ENCODE data around the gene GTF3C5. TPM values are rescaled to one million over a fixed set of nuclear protein-coding genes. Genes with fewer than 3 reads are reported as not detected.
A peak's percentile ranks its signal among the peaks of the same experiment; 100 is the strongest.

Gene GTF3C5
- total and polyA plus RNA-seq, 7 experiments from 2014 or later = 39.9 to 77.9 (median 48.8) TPM

- ATAC-seq = no peak
- Histone ChIP-seq H3K27ac (ENCODE audit: low read depth, low read length) (no peak overlapping the region), H3K4me3 (ENCODE audit: low read length) (no peak overlapping the region), H3K27me3 (ENCODE audit: control insufficient read depth in 2 of 2, insufficient read depth in 2 of 2, low read length in 2 of 2) (no peaks in the 10 kb centered on the region), H3K4me1 (ENCODE audit: control insufficient read depth in 2 of 2, insufficient read depth in 2 of 2, low read length in 2 of 2) (no peaks in the 10 kb centered on the region), H3K9me3 (ENCODE audit: control insufficient read depth in 2 of 3, low read length in 3 of 3) (no peaks in the 10 kb centered on the region), H3K36me3 (ENCODE audit: control insufficient read depth in 2 of 3, insufficient read depth in 3 of 3, low read length in 3 of 3) (peaks cover 16 to 30% (median 21%) of the 10 kb centered on the region in 3 experiments)
- ChIA-PET POLR2A (no interaction called here), CTCF (interaction anchor here (0.6 kb wide), 1 partner anchor 85 kb away, joined by 3 read pairs; no protein-coding TSS in a partner anchor)
- Mint-ChIP-seq H3K4me3 (no peak overlapping the region), H3K9me3 (peaks cover 6 to 17% (median 11%) of the 10 kb centered on the region in 11 donors), H3K27ac (peak overlapping the region in 1 of 9 donors; percentile 46), H3K36me3 (peaks cover 0 to 45% (median 32%) of the 10 kb centered on the region in 5 donors), H3K27me3 (no peaks in the 10 kb centered on the region), H3K4me1 (peaks cover 0 to 4% (median 0%) of the 10 kb centered on the region in 7 donors)
- intact Hi-C loops (cut with micrococcal nuclease) = no loop called here
- DNase-seq = no peak
Measured at GRCh38 chr9:133094842-133095393, 64.1 kb downstream of the GTF3C5 start.

- Histone ChIP-seq H3K4me1 (ENCODE audit: control insufficient read depth in 2 of 2, insufficient read depth in 2 of 2, low read length in 2 of 2) (no peaks in the 10 kb centered on the region), H3K4me3 (ENCODE audit: low read length) (no peak overlapping the region), H3K9me3 (ENCODE audit: control insufficient read depth in 2 of 3, low read length in 3 of 3) (no peaks in the 10 kb centered on the region), H3K27ac (ENCODE audit: low read depth, low read length) (no peak overlapping the region), H3K36me3 (ENCODE audit: control insufficient read depth in 2 of 3, insufficient read depth in 3 of 3, low read length in 3 of 3) (peaks cover 35 to 63% (median 39%) of the 10 kb centered on the region in 3 experiments), H3K27me3 (ENCODE audit: control insufficient read depth in 2 of 2, insufficient read depth in 2 of 2, low read length in 2 of 2) (no peaks in the 10 kb centered on the region)
- Mint-ChIP-seq H3K27ac (no peak overlapping the region), H3K36me3 (peaks cover 8 to 61% (median 40%) of the 10 kb centered on the region in 5 donors), H3K27me3 (no peaks in the 10 kb centered on the region), H3K9me3 (peaks cover 6 to 17% (median 10%) of the 10 kb centered on the region in 11 donors), H3K4me3 (no peak overlapping the region), H3K4me1 (peaks cover 0 to 4% (median 0%) of the 10 kb centered on the region in 7 donors)
- ChIA-PET POLR2A (interaction anchor here (0.7 kb wide), 1 partner anchor 12 kb away, joined by 3 read pairs; no protein-coding TSS in a partner anchor), CTCF (interaction anchor here (2.1 kb wide), 1 partner anchor 46 kb away, joined by 5 read pairs; no protein-coding TSS in a partner anchor)
- no peak for DNase-seq
- intact Hi-C loops (cut with micrococcal nuclease) = no loop called here
- ATAC-seq = no peak
Measured at GRCh38 chr9:133098104-133098754, 67.4 kb downstream of the GTF3C5 start.

- H3K27ac ChIP-seq (ENCODE audit: low read depth, low read length) = no peak overlapping the region
- Mint-ChIP-seq H3K27me3 (no peaks in the 10 kb centered on the region), H3K4me3 (no peak overlapping the region), H3K27ac (no peak overlapping the region), H3K9me3 (peaks cover 6 to 17% (median 10%) of the 10 kb centered on the region in 11 donors), H3K4me1 (peaks cover 0 to 4% (median 0%) of the 10 kb centered on the region in 7 donors), H3K36me3 (peaks cover 9 to 60% (median 40%) of the 10 kb centered on the region in 5 donors)
- ChIA-PET CTCF (interaction anchor here (2.1 kb wide), 1 partner anchor 45 kb away, joined by 5 read pairs; no protein-coding TSS in a partner anchor), POLR2A (interaction anchor here (0.7 to 1.3 kb wide), 2 partner anchors 11 to 46 kb away, joined by 3 read pairs; no protein-coding TSS in a partner anchor)
- DNase-seq = no peak
- H3K4me1 ChIP-seq (ENCODE audit: control insufficient read depth in 2 of 2, insufficient read depth in 2 of 2, low read length in 2 of 2) = no peaks in the 10 kb centered on the region
- intact Hi-C loops (cut with micrococcal nuclease) = no loop called here
- H3K4me3 ChIP-seq (ENCODE audit: low read length) = no peak overlapping the region
- no peaks in the 10 kb centered on the region for H3K27me3 ChIP-seq (ENCODE audit: control insufficient read depth in 2 of 2, insufficient read depth in 2 of 2, low read length in 2 of 2)
- no peak for ATAC-seq
- H3K9me3 ChIP-seq (ENCODE audit: control insufficient read depth in 2 of 3, low read length in 3 of 3) = no peaks in the 10 kb centered on the region
- peaks cover 35 to 70% (median 39%) of the 10 kb centered on the region in 3 experiments for H3K36me3 ChIP-seq (ENCODE audit: control insufficient read depth in 2 of 3, insufficient read depth in 3 of 3, low read length in 3 of 3)
Measured at GRCh38 chr9:133098871-133099270, 68.1 kb downstream of the GTF3C5 start.

GRCh38 chr9:133099726-133100505 is 69.1 kb downstream of the GTF3C5 start:
- no peak overlapping the region for H3K27ac ChIP-seq (ENCODE audit: low read depth, low read length)
- H3K27me3 Mint-ChIP-seq = no peaks in the 10 kb centered on the region
- no peaks in the 10 kb centered on the region for H3K4me1 ChIP-seq (ENCODE audit: control insufficient read depth in 2 of 2, insufficient read depth in 2 of 2, low read length in 2 of 2)
- H3K27ac Mint-ChIP-seq = no peak overlapping the region
- H3K9me3 Mint-ChIP-seq = peaks cover 4 to 17% (median 10%) of the 10 kb centered on the region in 11 donors
- ATAC-seq (no peak), DNase-seq (no peak)
- ChIA-PET CTCF (interaction anchor here (2.1 kb wide), 1 partner anchor 44 kb away, joined by 5 read pairs; no protein-coding TSS in a partner anchor), POLR2A (interaction anchor here (1.3 kb wide), 1 partner anchor 45 kb away, joined by 3 read pairs; no protein-coding TSS in a partner anchor)
- H3K4me3 Mint-ChIP-seq = no peak overlapping the region
- H3K36me3 Mint-ChIP-seq = peaks cover 9 to 62% (median 39%) of the 10 kb centered on the region in 5 donors
- intact Hi-C loops (cut with micrococcal nuclease) = no loop called here
- H3K4me1 Mint-ChIP-seq = peaks cover 0 to 4% (median 0%) of the 10 kb centered on the region in 7 donors
- peaks cover 37 to 77% (median 39%) of the 10 kb centered on the region in 3 experiments for H3K36me3 ChIP-seq (ENCODE audit: control insufficient read depth in 2 of 3, insufficient read depth in 3 of 3, low read length in 3 of 3)
- no peak overlapping the region for H3K4me3 ChIP-seq (ENCODE audit: low read length)
- no peaks in the 10 kb centered on the region for H3K9me3 ChIP-seq (ENCODE audit: control insufficient read depth in 2 of 3, low read length in 3 of 3)
- H3K27me3 ChIP-seq (ENCODE audit: control insufficient read depth in 2 of 2, insufficient read depth in 2 of 2, low read length in 2 of 2) = no peaks in the 10 kb centered on the region

GRCh38 chr9:133100506-133101355 is 69.9 kb downstream of the GTF3C5 start:
- Mint-ChIP-seq H3K27me3 (no peaks in the 10 kb centered on the region), H3K36me3 (peaks cover 9 to 56% (median 35%) of the 10 kb centered on the region in 5 donors), H3K4me3 (no peak overlapping the region), H3K9me3 (peaks cover 0 to 11% (median 8%) of the 10 kb centered on the region in 11 donors), H3K4me1 (peaks cover 0 to 4% (median 0%) of the 10 kb centered on the region in 7 donors), H3K27ac (no peak overlapping the region)
- ChIA-PET CTCF (interaction anchor here (2.1 to 10.6 kb wide), 2 partner anchors 43 to 47 kb away, joined by 5 to 161 read pairs; no protein-coding TSS in a partner anchor), POLR2A (interaction anchor here (0.7 to 2.4 kb wide), 5 partner anchors 43 to 386 kb away, joined by 3 to 13 read pairs (median 4); partner anchors contain the start of gene GTF3C5)
- H3K36me3 ChIP-seq (ENCODE audit: control insufficient read depth in 2 of 3, insufficient read depth in 3 of 3, low read length in 3 of 3) = peaks cover 39 to 83% (median 42%) of the 10 kb centered on the region in 3 experiments
- intact Hi-C loops (cut with micrococcal nuclease) = no loop called here
- no peak overlapping the region for H3K27ac ChIP-seq (ENCODE audit: low read depth, low read length)
- H3K27me3 ChIP-seq (ENCODE audit: control insufficient read depth in 2 of 2, insufficient read depth in 2 of 2, low read length in 2 of 2) = no peaks in the 10 kb centered on the region
- no peaks in the 10 kb centered on the region for H3K4me1 ChIP-seq (ENCODE audit: control insufficient read depth in 2 of 2, insufficient read depth in 2 of 2, low read length in 2 of 2)
- H3K4me3 ChIP-seq (ENCODE audit: low read length) = no peak overlapping the region
- no peaks in the 10 kb centered on the region for H3K9me3 ChIP-seq (ENCODE audit: control insufficient read depth in 2 of 3, low read length in 3 of 3)
- no peak for DNase-seq
- no peak for ATAC-seq
